Osteoblast (primary cell): ENCODE measurements around the gene ACTG2. TPM values are rescaled to one million over a fixed set of nuclear protein-coding genes. Genes with fewer than 3 reads are reported as not detected.
"Not testable (repeated sequence)": the region's sequence is repeated elsewhere in the genome, so short reads cannot be mapped to it uniquely, and the experiment has no call there.

Experiments
- DNase-seq: peaks from one replicate; pipeline ENCODE4 v3.0.0; 2011; ENCODE audit warnings: low spot score, mixed read lengths; ENCODE audit not compliant: insufficient read length; ENCODE audit errors: missing footprints
- H2AFZ ChIP-seq: 2 replicates; pipeline ENCODE4 v1.6.0; 2011; ENCODE audit warnings: mild to moderate bottlenecking, low read length
- H3K27ac ChIP-seq: 2 replicates; pipeline ENCODE4 v1.5.1; 2011; ENCODE audit warnings: mild to moderate bottlenecking, low read depth, low read length, moderate library complexity
- H3K27me3 ChIP-seq: 2 replicates; pipeline ENCODE4 v1.6.0; 2012; ENCODE audit warnings: mild to moderate bottlenecking, control low read depth, inconsistent platforms, low read length, moderate library complexity; ENCODE audit not compliant: insufficient read depth
- H3K36me3 ChIP-seq: 2 replicates; pipeline ENCODE4 v1.5.1; 2011; ENCODE audit warnings: mild to moderate bottlenecking, low read length, control low read depth, moderate library complexity; ENCODE audit not compliant: insufficient read depth
- H3K4me1 ChIP-seq: 2 replicates; pipeline ENCODE4 v1.5.1; 2011; ENCODE audit warnings: mild to moderate bottlenecking, low read length, control low read depth, moderate library complexity; ENCODE audit not compliant: insufficient read depth
- H3K4me2 ChIP-seq: 2 replicates; pipeline ENCODE4 v1.6.0; 2011; ENCODE audit warnings: mild to moderate bottlenecking, low read length; ENCODE audit not compliant: insufficient read depth
- H3K4me3 ChIP-seq: fragments of 200-600 bp; sonication (generic); 3 replicates; pipeline ENCODE4 v1.5.1; 2012; ENCODE audit warnings: mild to moderate bottlenecking, low read length, inconsistent platforms; ENCODE audit not compliant: insufficient read depth
- H3K79me2 ChIP-seq: 2 replicates; pipeline ENCODE4 v1.6.0; 2012; ENCODE audit warnings: mild to moderate bottlenecking, low read length, control low read depth, inconsistent platforms; ENCODE audit not compliant: insufficient read depth
- H3K9me3 ChIP-seq: 2 replicates; pipeline ENCODE4 v1.5.1; 2011; ENCODE audit warnings: low read depth, low read length, control low read depth
- H4K20me1 ChIP-seq: 2 replicates; pipeline ENCODE4 v1.6.0; 2012; ENCODE audit warnings: mild to moderate bottlenecking, low read length, control low read depth; ENCODE audit not compliant: insufficient read depth
- CTCF ChIP-seq: IDR thresholded peaks from 2 replicates; pipeline ENCODE4 v1.5.1; 2011; ENCODE audit warnings: mild to moderate bottlenecking, low read depth, low read length, moderate library complexity; ENCODE audit errors: extremely low read depth
- total RNA-seq: library from RNA; depleted of rRNA; stranded (reverse); fragments of >200 nt; gene quantifications from 2 replicates; pipeline ENCODE4 v1.2.3, GENCODE V29; 2012

Gene ACTG2
- total RNA-seq, 1 donor, result 0.72 TPM

- H3K36me3 ChIP-seq, result peaks cover 21% of the 10 kb centered on the region
- no peaks in the 10 kb centered on the region for H3K9me3 ChIP-seq
- no peak for DNase-seq
- no peak overlapping the region for H3K4me3 ChIP-seq
- H3K27me3 ChIP-seq, result no peaks in the 10 kb centered on the region
- peak overlapping the region; percentile 45 for H3K27ac ChIP-seq
- peaks cover 73% of the 10 kb centered on the region for H3K79me2 ChIP-seq
- H3K4me2 ChIP-seq, result no peak overlapping the region
- no peak for TF ChIP-seq CTCF
- no peak overlapping the region for H2AFZ ChIP-seq
- H4K20me1 ChIP-seq, result peaks cover 90% of the 10 kb centered on the region
- H3K4me1 ChIP-seq, result peaks cover 31% of the 10 kb centered on the region
Measured at GRCh38 chr2:73937899-73938298, 45.1 kb downstream of the ACTG2 start.

- Histone ChIP-seq H4K20me1 (peaks cover 90% of the 10 kb centered on the region), H3K27ac (peak overlapping the region; percentile 45), H3K27me3 (no peaks in the 10 kb centered on the region), H3K4me1 (peaks cover 31% of the 10 kb centered on the region), H2AFZ (no peak overlapping the region), H3K36me3 (peaks cover 17% of the 10 kb centered on the region), H3K9me3 (no peaks in the 10 kb centered on the region), H3K79me2 (peaks cover 73% of the 10 kb centered on the region), H3K4me3 (no peak overlapping the region), H3K4me2 (peak overlapping the region; percentile 22)
- TF ChIP-seq CTCF, result no peak
- DNase-seq, result no peak
Measured at GRCh38 chr2:73938718-73939352, 46.0 kb downstream of the ACTG2 start.

- H3K36me3 ChIP-seq, result peaks cover 17% of the 10 kb centered on the region
- H3K9me3 ChIP-seq, result no peaks in the 10 kb centered on the region
- no peak for DNase-seq
- H3K27ac ChIP-seq, result peak overlapping the region; percentile 45
- no peaks in the 10 kb centered on the region for H3K27me3 ChIP-seq
- H3K79me2 ChIP-seq, result peaks cover 73% of the 10 kb centered on the region
- H3K4me1 ChIP-seq, result peaks cover 31% of the 10 kb centered on the region
- no peak overlapping the region for H2AFZ ChIP-seq
- TF ChIP-seq CTCF, result peak; percentile 36
- H4K20me1 ChIP-seq, result peaks cover 90% of the 10 kb centered on the region
- no peak overlapping the region for H3K4me3 ChIP-seq
- peak overlapping the region; percentile 10 for H3K4me2 ChIP-seq
Measured at GRCh38 chr2:73939419-73939818, 46.6 kb downstream of the ACTG2 start.

- not testable (repeated sequence) for H3K4me3 ChIP-seq, H3K9me3 ChIP-seq, DNase-seq, H3K4me2 ChIP-seq, H2AFZ ChIP-seq, H3K27me3 ChIP-seq, H3K27ac ChIP-seq
- Histone ChIP-seq H3K79me2 (peaks cover 78% of the 10 kb centered on the region), H4K20me1 (peaks cover 93% of the 10 kb centered on the region), H3K4me1 (peaks cover 31% of the 10 kb centered on the region), H3K36me3 (peaks cover 23% of the 10 kb centered on the region)
Measured at GRCh38 chr2:73940066-73940465, 47.3 kb downstream of the ACTG2 start.
